ENCODE results near the gene GLI3. TPM values are rescaled to one million over a fixed set of nuclear protein-coding genes. Genes with fewer than 3 reads are reported as not detected.

Gene GLI3
- total and polyA plus RNA-seq, 2 of the 8 experiments (the other 6 are each of a cell fraction or from before 2014, with no cell fraction given), result 8.0 to 31.1 TPM

DNA sequence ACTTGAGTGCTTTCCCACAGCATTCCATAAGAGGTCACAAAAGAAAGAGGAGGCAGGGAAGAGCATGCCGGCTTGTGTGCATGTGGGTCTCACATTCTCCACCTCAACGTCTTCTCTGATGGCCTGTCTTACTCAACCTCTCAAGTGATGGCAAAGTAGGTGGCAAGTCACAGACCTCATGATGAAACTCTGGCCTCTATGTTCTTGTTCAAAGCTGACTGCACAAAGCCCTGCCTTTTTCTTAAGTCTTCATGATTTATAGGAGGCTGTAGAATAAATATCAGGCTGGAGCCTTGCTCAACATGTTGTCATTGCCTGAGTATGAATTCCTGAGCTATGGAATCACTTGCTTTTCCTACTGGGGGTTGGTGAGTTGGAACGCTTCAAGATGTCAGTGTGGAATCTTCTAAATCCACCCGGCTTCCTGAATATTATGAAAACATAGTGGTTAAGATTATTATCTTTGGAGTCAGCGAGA lies 320.5 kb downstream of the GLI3 start:
- H3K27me3 ChIP-seq (replicated peaks in 1 of 4; ENCODE audit: control insufficient read depth in 3 of 4, extremely low read depth in 1 of 4, insufficient read depth in 3 of 4, low read length in 3 of 4), result no peaks in the 10 kb centered on the region
- no peak overlapping the region for H2BK20ac ChIP-seq (ENCODE audit: low read length)
- POLR2A ChIA-PET (ENCODE audit: partially characterized antibody), result no interaction called here
- H4K20me1 ChIP-seq (replicated peaks in 1 of 2; ENCODE audit: control insufficient read depth in 1 of 2, insufficient read depth in 2 of 2, low read length in 2 of 2), result no peaks in the 10 kb centered on the region
- H3K4me3 ChIP-seq (ENCODE audit: extremely low read depth in 1 of 4, insufficient read depth in 2 of 4, low read depth in 3 of 4, low read length in 4 of 4), result no peak overlapping the region
- DNase-seq (ENCODE audit: low read depth in 1 of 2, low spot score in 2 of 2), result no peak
- no peak overlapping the region for H4K8ac ChIP-seq (ENCODE audit: extremely low read depth, insufficient read depth, low read length)
- no peak for FAIRE-seq
- H3K79me2 ChIP-seq (ENCODE audit: control insufficient read depth in 1 of 2, insufficient read depth in 2 of 2, low read length in 2 of 2), result no peaks in the 10 kb centered on the region
- H2AK5ac ChIP-seq (ENCODE audit: low read depth, low read length), result no peak overlapping the region
- no peak overlapping the region for H2BK120ac ChIP-seq (replicated peaks; ENCODE audit: low read depth, low read length)
- H3K14ac ChIP-seq (ENCODE audit: insufficient read length), result no peak overlapping the region
- CTCF ChIA-PET (ENCODE audit: partially characterized antibody), result interaction anchor here (0.9 kb wide), 1 partner anchor 20 kb away, joined by 3 read pairs; no protein-coding TSS in a partner anchor
- H4K91ac ChIP-seq (replicated peaks; ENCODE audit: insufficient read length, low read length), result no peak overlapping the region
- no peaks in the 10 kb centered on the region for H3K36me3 ChIP-seq (ENCODE audit: control insufficient read depth in 2 of 4, insufficient read depth in 4 of 4, low read length in 3 of 4)
- WGBS, 2 experiments (ENCODE audit: extremely low coverage in 1 of 2, insufficient coverage in 1 of 2, insufficient read length in 1 of 2, insufficient replicate concordance in 2 of 2, low coverage in 1 of 2, low lambda C conversion rate in 2 of 2, missing lambda C conversion rate in 1 of 2), result 88% methylated on average over 5 of the region's 5 CpGs; no CpG with 5 or more reads in 1 of the 2 experiments
- no peaks in the 10 kb centered on the region for H3K4me1 ChIP-seq (replicated peaks in 1 of 4; ENCODE audit: control insufficient read depth in 3 of 4, insufficient read depth in 4 of 4, low read length in 3 of 4)
- no peak overlapping the region for H2BK12ac ChIP-seq (ENCODE audit: low read depth, low read length)
- no peak overlapping the region for H2AFZ ChIP-seq (ENCODE audit: low read length)
- no peak overlapping the region for H2BK15ac ChIP-seq (ENCODE audit: low read length)
- H3K79me1 ChIP-seq (ENCODE audit: low read depth, low read length), result no peaks in the 10 kb centered on the region
- no peak overlapping the region for H3K23ac ChIP-seq (ENCODE audit: insufficient read length)
- H3K23me2 ChIP-seq (ENCODE audit: low read depth, low read length), result no peaks in the 10 kb centered on the region; the same call in 1 of the 2 replicates
- no peak overlapping the region for H3K27ac ChIP-seq (ENCODE audit: low read depth, low read length)
- H2BK5ac ChIP-seq (ENCODE audit: low read depth, low read length), result no peak overlapping the region
- no peak overlapping the region for H3K4me2 ChIP-seq (ENCODE audit: insufficient read depth in 1 of 2, low read depth in 2 of 2, low read length in 2 of 2)
- H4K5ac ChIP-seq (ENCODE audit: insufficient read length, low read depth, low read length), result no peak overlapping the region
- no peak overlapping the region for H3K18ac ChIP-seq (ENCODE audit: extremely low read depth, low read length)
- no peak overlapping the region for H3K4ac ChIP-seq (replicated peaks; ENCODE audit: insufficient read length, low read depth, low read length)
- H3K9me3 ChIP-seq (ENCODE audit: insufficient read depth in 2 of 2, low read depth in 1 of 2, low read length in 1 of 2), result no peaks in the 10 kb centered on the region
- no peak overlapping the region for H3K9ac ChIP-seq (replicated peaks in 1 of 4; ENCODE audit: extremely low read depth in 1 of 4, low read depth in 3 of 4, low read length in 3 of 4)
- no peak overlapping the region for H3K56ac ChIP-seq (replicated peaks; ENCODE audit: insufficient read length, low read depth, low read length)
- TF ChIP-seq, protein P1, sequence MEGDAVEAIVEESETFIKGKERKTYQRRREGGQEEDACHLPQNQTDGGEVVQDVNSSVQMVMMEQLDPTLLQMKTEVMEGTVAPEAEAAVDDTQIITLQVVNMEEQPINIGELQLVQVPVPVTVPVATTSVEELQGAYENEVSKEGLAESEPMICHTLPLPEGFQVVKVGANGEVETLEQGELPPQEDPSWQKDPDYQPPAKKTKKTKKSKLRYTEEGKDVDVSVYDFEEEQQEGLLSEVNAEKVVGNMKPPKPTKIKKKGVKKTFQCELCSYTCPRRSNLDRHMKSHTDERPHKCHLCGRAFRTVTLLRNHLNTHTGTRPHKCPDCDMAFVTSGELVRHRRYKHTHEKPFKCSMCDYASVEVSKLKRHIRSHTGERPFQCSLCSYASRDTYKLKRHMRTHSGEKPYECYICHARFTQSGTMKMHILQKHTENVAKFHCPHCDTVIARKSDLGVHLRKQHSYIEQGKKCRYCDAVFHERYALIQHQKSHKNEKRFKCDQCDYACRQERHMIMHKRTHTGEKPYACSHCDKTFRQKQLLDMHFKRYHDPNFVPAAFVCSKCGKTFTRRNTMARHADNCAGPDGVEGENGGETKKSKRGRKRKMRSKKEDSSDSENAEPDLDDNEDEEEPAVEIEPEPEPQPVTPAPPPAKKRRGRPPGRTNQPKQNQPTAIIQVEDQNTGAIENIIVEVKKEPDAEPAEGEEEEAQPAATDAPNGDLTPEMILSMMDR (IDR thresholded peaks at IDR 0.05; ENCODE audit: control extremely low read depth in 1 of 3, insufficient read depth in 1 of 3, low read depth in 1 of 3, low read length in 3 of 3), result no peak
- TF ChIP-seq RNF2 (IDR thresholded peaks at IDR 0.05; ENCODE audit: borderline replicate concordance, low read depth, low read length, missing control alignments, poor library complexity, severe bottlenecking) (no peak), SIX5 (IDR thresholded peaks at IDR 0.05; ENCODE audit: low read depth, low read length) (no peak), ASH2L (IDR thresholded peaks at IDR 0.05; ENCODE audit: low read length) (no peak), SP1 (IDR thresholded peaks at IDR 0.05; ENCODE audit: low read depth, low read length) (no peak), POLR2AphosphoS5 (IDR thresholded peaks at IDR 0.05; ENCODE audit: low read depth, low read length) (no peak), GABPA (IDR thresholded peaks at IDR 0.05; ENCODE audit: borderline replicate concordance, insufficient read depth, low read length) (no peak), SRF (IDR thresholded peaks at IDR 0.05; ENCODE audit: low read depth, low read length) (no peak), TAF7 (optimal IDR thresholded peaks at IDR 0.05; ENCODE audit: borderline replicate concordance, low read depth, low read length) (no peak), NANOG (IDR thresholded peaks at IDR 0.05; ENCODE audit: insufficient read depth, low read depth, low read length, poor library complexity, severe bottlenecking) (no peak), YY1 (IDR thresholded peaks at IDR 0.05; ENCODE audit: low read depth, low read length) (no peak)
